Activated B cell treated with CpG ODN at 0.5 μM for 24 hours (primary cell): ENCODE measurements around the gene LAT. TPM values are rescaled to one million over a fixed set of nuclear protein-coding genes. Genes with fewer than 3 reads are reported as not detected.

Source experiments
- ATAC-seq: fragments of 200-7000 bp; cut with Tn5 transposase; one replicate; pipeline ENCODE4 v1.10.0; 2021; ENCODE audit warnings: low read depth, mild to moderate bottlenecking, moderate library complexity
- CTCF ChIA-PET: fragments of 350-600 bp; sonication (Branson Sonifier 250); formaldehyde crosslinking; loops from one replicate; lab custom pipeline; 2021; ENCODE audit warnings: antibody characterized with exemption; lab: Charles Lee
- POLR2A ChIA-PET: fragments of 350-600 bp; sonication (Branson Sonifier 250); formaldehyde crosslinking; loops from one replicate; lab custom pipeline; 2021; ENCODE audit warnings: antibody characterized with exemption; lab: Charles Lee
- DNase-seq: peaks from one replicate; pipeline ENCODE4 v3.0.0; 2022
- H3K27ac Mint-ChIP-seq: one replicate; pipeline ENCODE4 v1.8.0; 2020; ENCODE audit warnings: mixed read lengths
- H3K27me3 Mint-ChIP-seq: one replicate; pipeline ENCODE4 v1.8.0; 2021; ENCODE audit warnings: mixed read lengths
- H3K36me3 Mint-ChIP-seq: one replicate; pipeline ENCODE4 v1.8.0; 2021; ENCODE audit warnings: low read depth, mixed read lengths
- H3K4me1 Mint-ChIP-seq: one replicate; pipeline ENCODE4 v1.8.0; 2021; ENCODE audit warnings: mixed read lengths
- H3K4me3 Mint-ChIP-seq: one replicate; pipeline ENCODE4 v1.8.0; 2020; ENCODE audit warnings: mild to moderate bottlenecking, mixed read lengths
- H3K9me3 Mint-ChIP-seq: one replicate; pipeline ENCODE4 v1.8.0; 2020; ENCODE audit warnings: mixed read lengths
- intact Hi-C: fragments of 100-400 bp; cut with micrococcal nuclease; formaldehyde crosslinking; loops from one replicate; pipeline ENCODE4 v1.15.1; 2024
- total RNA-seq: library from RNA; stranded (reverse); gene quantifications from 2 replicates; pipeline ENCODE4 v1.2.3, GENCODE V29; 2022
- TF ChIP-seq, protein P1 (sequence below): fragments of 200-600 bp; IDR thresholded peaks from one replicate; pipeline ENCODE4 v1.8.0; 2022; ENCODE audit warnings: antibody characterized with exemption, mild to moderate bottlenecking

Gene LAT
- total RNA-seq, 1 donor from 2014 or later: 6.2 TPM

DNA sequence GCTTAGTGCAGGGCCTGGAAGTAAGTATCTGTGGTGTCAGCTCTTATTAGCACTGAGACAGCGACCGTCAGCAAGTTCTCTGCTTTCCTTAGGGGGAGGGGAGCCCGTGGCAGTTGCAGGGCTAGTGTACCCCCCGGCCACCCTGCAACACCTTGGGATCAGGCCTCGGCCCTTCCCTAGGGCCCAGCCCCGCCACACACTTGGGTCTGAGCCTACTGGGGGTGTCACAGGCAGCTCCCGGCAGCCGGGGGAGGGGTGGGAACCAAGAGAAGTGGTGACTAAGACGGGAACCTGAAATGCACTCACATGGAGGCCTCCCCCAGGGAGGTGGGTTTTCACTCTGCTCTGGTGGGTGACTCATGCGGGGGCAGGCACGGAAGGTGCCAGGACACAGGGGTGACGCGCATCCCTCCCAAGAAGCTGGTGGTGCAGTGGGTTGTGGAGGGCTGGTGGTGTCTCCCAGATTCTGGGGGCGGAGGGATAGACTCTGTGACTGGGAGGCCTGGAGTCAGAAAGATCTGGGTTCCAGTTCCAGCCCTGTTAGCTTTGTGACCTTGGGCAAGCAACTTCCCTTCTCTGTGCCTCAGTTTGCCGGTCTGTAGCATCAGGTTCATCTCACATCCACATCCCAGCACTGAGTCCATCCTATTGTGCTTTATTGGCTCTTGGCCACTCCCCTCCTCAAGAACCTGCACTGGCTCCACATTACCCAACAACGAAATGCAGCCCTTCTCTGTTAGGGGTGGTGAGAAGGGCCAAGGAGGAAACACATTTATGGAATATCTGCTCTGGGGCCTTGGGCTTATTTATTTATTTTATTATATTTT, 44.5 kb downstream of the LAT start:
- ATAC-seq: peak; percentile 83
- H3K27me3 Mint-ChIP-seq: peaks cover 11% of the 10 kb centered on the region
- POLR2A ChIA-PET: no interaction called here
- CTCF ChIA-PET: no interaction called here
- intact Hi-C loops: no loop called here
- no peaks in the 10 kb centered on the region for H3K9me3 Mint-ChIP-seq
- no peak for DNase-seq
- no peak overlapping the region for H3K4me3 Mint-ChIP-seq
- TF ChIP-seq, protein P1, sequence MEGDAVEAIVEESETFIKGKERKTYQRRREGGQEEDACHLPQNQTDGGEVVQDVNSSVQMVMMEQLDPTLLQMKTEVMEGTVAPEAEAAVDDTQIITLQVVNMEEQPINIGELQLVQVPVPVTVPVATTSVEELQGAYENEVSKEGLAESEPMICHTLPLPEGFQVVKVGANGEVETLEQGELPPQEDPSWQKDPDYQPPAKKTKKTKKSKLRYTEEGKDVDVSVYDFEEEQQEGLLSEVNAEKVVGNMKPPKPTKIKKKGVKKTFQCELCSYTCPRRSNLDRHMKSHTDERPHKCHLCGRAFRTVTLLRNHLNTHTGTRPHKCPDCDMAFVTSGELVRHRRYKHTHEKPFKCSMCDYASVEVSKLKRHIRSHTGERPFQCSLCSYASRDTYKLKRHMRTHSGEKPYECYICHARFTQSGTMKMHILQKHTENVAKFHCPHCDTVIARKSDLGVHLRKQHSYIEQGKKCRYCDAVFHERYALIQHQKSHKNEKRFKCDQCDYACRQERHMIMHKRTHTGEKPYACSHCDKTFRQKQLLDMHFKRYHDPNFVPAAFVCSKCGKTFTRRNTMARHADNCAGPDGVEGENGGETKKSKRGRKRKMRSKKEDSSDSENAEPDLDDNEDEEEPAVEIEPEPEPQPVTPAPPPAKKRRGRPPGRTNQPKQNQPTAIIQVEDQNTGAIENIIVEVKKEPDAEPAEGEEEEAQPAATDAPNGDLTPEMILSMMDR: no peak
- H3K27ac Mint-ChIP-seq: no peak overlapping the region
- H3K36me3 Mint-ChIP-seq: no peaks in the 10 kb centered on the region
- peaks cover 4% of the 10 kb centered on the region for H3K4me1 Mint-ChIP-seq

- ChIA-PET POLR2A (no interaction called here), CTCF (no interaction called here)
- Mint-ChIP-seq H3K4me1 (peaks cover 4% of the 10 kb centered on the region), H3K27me3 (peaks cover 6% of the 10 kb centered on the region), H3K27ac (no peak overlapping the region), H3K9me3 (no peaks in the 10 kb centered on the region), H3K4me3 (no peak overlapping the region), H3K36me3 (no peaks in the 10 kb centered on the region)
- TF ChIP-seq, protein P1: no peak
- intact Hi-C loops: no loop called here
- no peak for ATAC-seq
- DNase-seq: no peak
Measured at GRCh38 chr16:29030086-29030840, 45.4 kb downstream of the LAT start.

Other genes starting within 250 kb of the LAT start
- 4.6 and 5.7 TPM in 2 replicates for gene NPIPB9, start 233.3 kb upstream of the LAT start, total RNA-seq
- 285 and 335 TPM in 2 replicates for gene ATXN2L, start 162.1 kb upstream of the LAT start, total RNA-seq
- 189 and 206 TPM in 2 replicates for gene TUFM, start 138.7 kb upstream of the LAT start, total RNA-seq
- 65.5 and 77.1 TPM in 2 replicates for gene SH2B1, start 121.2 kb upstream of the LAT start, total RNA-seq
- gene ATP2A1, start 106.6 kb upstream of the LAT start, total RNA-seq: 0.71 and 1.0 TPM in 2 replicates
- 93.5 and 110 TPM in 2 replicates for gene RABEP2, start 59.8 kb upstream of the LAT start, total RNA-seq
- gene CD19, start 53.1 kb upstream of the LAT start, total RNA-seq: 295 and 316 TPM in 2 replicates
- 62.9 and 85.7 TPM in 2 replicates for gene NFATC2IP, start 34.1 kb upstream of the LAT start, total RNA-seq
- gene SPNS1, start 10.3 kb upstream of the LAT start, total RNA-seq: 26.6 and 29.2 TPM in 2 replicates